IPS-NIHi7 (cell line): ENCODE measurements around the gene PCLAF.
"Not testable (repeated sequence)": the region's sequence is repeated elsewhere in the genome, so short reads cannot be mapped to it uniquely, and the experiment has no call there.

Experiments
- DNase-seq: peaks from one replicate; pipeline ENCODE4 v3.0.0; 2012; ENCODE audit warnings: mixed read lengths; ENCODE audit errors: extremely low spot score

PCLAF gene

DNA sequence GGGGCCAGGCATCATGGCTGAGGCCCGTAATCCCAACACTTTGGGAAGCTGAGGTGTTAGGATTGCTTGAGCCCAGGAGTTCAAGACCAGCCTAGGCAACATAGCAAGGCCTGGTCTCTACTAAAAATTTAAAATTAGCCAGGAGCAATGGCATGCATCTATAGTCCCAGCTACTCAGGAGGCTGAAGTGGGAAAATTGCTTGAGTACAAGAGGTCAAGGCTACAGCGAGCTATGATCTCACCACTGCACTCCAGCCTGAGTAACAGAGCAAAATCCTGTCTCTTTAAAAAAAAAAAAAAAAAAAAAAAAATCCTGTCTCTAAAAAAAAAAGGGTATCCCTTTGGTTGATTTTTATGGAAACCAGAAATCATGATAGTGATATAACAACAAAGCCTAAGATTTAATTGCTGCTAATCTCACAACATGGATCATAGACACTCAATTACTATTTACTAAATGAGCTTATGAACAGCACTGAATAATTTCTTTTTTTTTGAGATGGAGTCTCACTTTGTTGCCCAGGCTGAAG is 12.1 kb downstream of the PCLAF start:
- DNase-seq = no peak

GRCh38 chr15:64361259-64361658 is 20.0 kb downstream of the PCLAF start:
- DNase-seq = no peak

DNA sequence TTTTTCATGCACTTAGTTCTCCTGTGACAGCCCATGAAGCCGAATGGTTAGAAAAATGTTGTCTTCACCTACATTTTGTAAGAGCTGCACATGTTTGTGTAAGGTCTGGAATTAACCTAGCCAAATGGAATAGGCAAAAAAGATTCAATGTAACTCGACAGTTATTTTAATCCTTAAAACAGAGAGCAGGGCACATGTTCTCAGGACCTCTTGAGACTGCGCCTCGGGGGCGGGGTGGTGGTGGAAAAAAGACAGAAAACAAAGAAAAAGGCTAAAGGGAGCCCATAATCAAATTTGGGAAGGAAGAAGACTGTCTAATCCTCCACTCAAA is 24.6 kb downstream of the PCLAF start:
- DNase-seq = no peak

GRCh38 chr15:64355944-64356709 is 25.1 kb downstream of the PCLAF start, which contains the start of gene CSNK1G1:
Gene CSNK1G1 (minus strand): TSS chr15:64356173. CDS start chr15:64300499, 55,674 bp downstream.
- peak; percentile 97 for DNase-seq

DNA sequence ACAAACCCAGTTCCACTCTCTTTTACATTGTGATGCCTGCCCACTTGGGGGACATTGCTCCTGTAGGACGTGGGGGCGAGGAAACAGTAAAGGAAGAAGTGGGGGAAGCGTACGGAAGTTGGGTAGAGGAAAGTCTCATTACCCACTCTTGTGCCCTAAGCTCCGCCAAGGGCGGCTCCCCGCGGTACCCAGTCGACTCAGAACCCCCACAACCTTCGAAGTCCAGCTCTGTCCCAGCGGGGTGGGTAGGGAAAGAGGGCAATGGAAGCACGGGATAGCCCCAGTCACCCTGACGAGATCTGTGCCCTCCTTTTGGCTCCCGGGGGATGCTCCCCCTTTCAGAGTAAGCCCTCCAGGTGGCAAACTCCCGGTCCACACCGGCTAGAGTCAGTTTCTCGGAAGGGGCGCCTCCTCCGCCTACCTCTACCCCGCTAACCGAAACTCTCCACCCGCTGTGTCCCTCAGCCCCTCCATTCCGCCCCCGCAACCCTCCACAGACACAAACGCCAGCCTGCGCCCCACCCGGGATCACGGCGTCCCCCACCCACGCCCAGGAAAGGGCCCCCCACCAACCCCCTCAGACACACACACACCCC is 25.8 kb downstream of the PCLAF start:
- DNase-seq = peak; percentile 16

DNA sequence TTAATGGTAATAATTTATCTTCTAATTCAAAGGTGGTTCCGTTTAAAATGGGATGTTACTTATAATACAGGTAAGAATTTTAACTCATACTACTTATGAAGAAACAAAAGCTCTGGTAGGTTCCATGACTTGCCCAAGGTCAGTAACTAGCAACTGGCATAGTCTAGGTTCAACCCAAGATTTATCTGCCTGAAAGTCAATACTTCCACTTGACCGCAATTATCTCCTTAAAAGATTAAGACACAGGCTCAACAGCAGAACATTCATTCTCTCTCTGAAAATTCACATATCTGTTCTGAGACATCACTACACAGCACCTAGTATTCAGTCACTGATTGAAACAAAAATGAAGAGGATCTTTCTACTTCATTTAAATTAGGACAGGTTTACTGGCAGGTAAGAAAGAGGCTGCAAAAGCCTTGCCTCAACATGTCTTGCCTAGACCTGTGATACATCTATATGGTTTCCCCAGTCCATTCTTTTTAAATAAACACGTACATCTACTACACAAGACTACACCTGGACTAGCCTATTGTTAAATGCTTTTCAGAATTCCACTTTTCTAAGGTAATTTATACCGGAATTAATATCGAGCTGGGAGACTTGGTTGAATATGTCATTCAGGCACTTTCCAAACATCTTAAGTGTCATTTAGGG is 26.4 kb downstream of the PCLAF start:
- no peak for DNase-seq

DNA sequence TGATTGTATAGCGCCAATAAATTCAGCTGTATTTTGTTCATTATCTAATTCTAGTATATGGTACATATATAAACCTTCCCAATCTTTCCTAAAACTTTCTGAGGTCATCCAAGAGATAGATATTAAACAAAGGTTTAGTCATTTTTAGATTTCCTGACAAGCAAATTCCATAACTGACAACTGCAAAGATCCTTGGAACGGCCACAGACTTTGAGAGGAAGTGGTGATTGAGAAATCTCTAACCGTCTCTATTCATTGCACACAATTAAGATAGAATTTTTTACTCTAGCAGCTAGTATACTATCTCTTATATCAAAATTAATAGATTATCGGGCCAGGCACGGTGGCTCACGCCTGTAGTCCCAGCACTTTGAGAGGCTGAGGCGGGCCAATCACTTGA is 30.0 kb downstream of the PCLAF start:
- no peak for DNase-seq

DNA sequence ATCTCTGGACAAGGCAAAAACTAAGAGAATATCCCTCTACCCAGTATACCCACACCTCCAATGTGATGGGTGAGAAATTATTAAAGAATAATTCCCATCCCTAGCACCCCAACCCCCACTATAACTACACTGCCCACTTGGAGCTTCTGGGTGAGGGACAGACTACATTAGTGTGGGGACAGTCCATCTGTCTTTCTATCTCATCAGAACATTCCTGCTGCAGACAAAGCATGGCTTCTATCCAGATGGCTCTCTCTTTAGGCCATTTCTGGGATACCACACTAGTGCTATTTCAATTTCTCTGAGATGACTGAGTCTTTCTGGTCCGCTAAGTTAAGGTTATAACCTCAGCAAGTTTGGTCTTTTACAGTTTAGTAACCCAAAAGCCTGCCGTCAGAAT is 31.9 kb downstream of the PCLAF start:
- no peak for DNase-seq

DNA sequence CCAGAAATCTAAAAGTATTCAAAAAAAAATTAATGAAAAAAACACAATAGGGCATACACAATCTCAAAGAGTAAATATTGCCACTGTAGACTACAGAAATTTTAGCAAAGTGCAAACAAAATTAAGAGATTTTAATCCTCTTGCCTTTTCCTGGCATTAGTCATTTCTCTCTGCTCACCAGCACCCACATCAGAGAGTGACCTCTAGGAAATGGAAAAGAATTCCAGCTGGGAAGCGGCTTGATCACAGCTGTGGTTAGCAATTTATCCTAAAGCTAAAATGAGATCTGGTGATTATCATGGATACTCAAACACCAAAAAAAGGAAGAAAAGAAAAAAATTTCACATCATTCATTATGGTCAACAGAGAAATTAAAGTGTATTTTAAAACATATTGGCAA is 32.8 kb downstream of the PCLAF start:
- DNase-seq = no peak

DNA sequence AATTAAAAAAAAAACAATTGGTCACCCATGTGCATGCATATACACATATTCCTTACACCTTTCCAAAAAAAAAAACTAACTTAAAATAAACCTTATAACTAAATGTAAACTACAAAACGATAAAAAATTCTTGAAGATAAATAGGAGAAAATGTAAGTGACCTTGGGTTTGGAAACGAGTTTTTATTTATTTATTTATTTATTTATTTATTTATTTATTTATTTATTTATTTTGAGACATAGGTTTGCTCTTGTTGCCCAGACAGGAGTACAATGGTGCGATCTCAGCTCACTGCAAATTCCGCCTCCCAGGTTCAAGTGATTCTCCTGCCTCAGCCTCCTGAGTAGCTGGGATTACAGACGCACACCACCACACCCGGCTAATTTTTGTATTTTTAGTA is 35.0 kb downstream of the PCLAF start:
- not testable (repeated sequence) for DNase-seq

DNA sequence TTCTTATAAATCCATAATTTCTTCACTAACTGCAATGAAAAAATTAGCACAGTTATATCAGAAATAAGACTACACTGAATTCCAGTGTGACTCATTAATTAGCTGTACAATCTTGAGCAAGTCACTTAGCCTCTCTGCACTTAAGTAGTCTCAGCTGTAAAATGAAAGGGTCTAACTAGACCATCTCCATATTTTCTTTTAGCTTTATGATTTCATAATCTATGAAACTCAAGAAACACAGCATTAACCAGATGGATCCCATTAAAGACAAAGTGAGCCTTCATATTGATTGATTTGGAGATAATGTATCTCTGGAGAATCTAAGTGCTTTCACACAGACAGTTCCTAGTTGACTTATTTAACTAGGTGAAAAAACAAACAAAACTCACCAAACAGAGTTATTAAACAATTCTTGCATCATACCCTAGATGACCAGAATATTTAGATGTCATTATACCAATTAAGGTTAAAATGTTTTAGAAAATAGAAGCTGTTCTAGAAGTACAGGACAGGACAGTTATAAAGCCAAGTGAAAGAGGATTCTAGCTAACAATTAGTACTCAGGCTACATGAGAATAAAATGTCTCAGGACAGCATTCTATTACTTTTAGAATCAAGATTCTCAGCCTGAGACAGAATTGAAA is 36.5 kb downstream of the PCLAF start:
- no peak for DNase-seq

DNA sequence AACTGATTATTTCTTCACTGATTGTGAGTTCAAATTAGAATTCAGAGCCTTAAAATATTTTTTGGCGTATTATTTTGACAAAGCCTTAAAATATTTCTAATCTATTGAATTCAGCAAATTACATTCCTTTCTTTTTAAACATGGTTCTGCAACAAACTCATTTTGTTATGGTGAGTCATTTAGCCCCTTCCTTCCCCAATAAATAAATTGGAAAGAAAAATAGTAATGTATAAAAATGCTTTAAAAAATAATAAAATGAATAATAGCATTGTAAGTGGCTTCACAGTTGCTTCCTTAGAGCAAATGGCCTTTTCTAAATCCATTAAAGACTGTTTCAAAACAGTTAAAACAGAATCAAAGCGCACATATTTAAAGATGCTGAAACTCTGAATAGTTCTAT is 37.4 kb downstream of the PCLAF start:
- no peak for DNase-seq

- no peak for DNase-seq
Observed at GRCh38 chr15:64343222-64343621, 38.0 kb downstream of the PCLAF start.

DNA sequence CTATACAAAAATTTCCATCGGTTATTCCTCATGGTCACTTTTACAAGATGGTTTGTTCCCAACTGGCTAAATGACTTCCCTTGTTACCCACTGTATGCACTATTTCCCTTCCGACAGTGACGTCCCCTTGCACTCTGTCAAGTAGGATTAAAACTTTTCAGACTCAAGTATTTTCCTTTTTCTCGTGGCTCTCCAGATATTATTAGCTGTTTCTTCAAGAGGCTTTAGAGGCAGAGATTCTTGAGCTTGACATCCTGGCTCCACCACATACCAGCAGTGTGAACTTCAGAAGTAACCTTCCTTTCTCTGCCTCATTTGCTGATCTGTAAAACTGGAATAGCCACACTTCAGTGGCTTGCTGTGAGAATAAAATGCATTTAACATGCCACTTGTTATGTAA is 39.3 kb downstream of the PCLAF start:
- DNase-seq = no peak

- DNase-seq = no peak
Observed at GRCh38 chr15:64340355-64340754, 40.9 kb downstream of the PCLAF start.

DNA sequence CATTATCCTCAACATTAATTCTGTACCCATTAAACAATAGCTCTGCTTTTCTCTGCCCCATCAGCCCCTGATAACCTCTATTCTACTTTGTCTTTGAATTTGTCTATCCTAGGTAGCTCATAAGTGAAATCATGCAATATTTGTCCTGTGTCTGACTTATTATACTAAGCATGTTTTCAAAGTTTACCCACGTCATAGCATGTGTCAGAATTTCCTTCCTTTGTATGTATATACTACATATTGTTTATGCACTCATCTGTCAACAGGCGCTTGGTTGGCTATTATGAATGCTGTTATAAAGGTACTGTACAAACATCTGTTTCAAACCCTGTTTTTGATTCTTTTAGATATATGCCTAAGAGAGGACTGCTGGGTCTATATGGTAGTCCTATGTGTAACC is 43.5 kb downstream of the PCLAF start:
- DNase-seq = no peak

- DNase-seq = no peak
Observed at GRCh38 chr15:64333986-64334929, 47.0 kb downstream of the PCLAF start.

GRCh38 chr15:64333516-64333915 is 47.7 kb downstream of the PCLAF start:
- no peak for DNase-seq

DNA sequence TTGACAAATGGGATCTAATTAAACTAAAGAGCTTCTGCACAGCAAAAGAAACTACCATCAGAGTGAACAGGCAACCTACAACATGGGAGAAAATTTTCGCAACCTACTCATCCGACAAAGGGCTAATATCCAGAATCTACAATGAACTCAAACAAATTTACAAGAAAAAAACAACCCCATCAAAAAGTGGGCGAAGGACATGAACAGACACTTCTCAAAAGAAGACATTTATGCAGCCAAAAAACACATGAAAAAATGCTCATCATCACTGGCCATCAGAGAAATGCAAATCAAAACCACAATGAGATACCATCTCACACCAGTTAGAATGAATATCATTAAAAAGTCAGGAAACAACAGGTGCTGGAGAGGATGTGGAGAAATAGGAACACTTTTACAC is 49.6 kb downstream of the PCLAF start:
- DNase-seq = not testable (repeated sequence)

DNA sequence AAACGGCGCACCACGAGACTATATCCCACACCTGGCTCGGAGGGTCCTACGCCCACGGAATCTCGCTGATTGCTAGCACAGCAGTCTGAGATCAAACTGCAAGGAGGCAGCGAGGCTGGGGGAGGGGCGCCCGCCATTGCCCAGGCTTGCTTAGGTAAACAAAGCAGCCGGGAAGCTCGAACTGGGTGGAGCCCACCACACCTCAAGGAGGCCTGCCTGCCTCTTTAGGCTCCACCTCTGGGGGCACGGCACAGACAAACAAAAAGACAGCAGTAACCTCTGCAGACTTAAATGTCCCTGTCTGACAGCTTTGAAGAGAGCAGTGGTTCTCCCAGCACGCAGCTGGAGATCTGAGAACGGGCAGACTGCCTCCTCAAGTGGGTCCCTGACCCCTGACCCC is 54.3 kb downstream of the PCLAF start:
- DNase-seq = not testable (repeated sequence)

- not testable (repeated sequence) for DNase-seq
Observed at GRCh38 chr15:64326458-64326857, 54.8 kb downstream of the PCLAF start.
